GM21526 (cell line): ENCODE measurements around the gene SEMA7A.
A peak's percentile ranks its signal among the peaks of the same experiment; 100 is the strongest.

Experiments used
- ATAC-seq: cut with Tn5 transposase; IDR thresholded peaks from one replicate; pipeline ENCODE4 v1.9.1; 2021; ENCODE audit warnings: moderate library complexity; ENCODE audit not compliant: unreplicated experiment, low FRiP score

Gene SEMA7A

DNA sequence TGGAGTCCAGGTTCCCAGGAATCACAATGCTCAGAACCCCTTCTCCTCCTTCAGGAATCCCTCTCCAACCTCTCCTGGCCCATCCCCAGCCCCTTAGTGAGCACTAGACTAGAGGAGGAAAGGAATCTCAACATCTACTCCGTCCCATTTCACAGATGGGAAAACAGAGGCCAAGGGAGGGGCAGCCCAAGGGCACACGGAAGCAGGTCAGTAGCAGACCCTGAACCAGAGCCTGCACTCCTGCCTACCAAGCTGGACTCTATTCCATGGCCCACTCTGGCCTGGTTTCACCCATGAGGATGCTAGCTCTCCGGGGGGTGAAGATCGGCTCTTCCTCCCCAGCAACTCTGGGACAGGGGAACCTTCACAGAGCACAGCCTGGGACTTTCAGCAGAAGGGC is 14.3 kb downstream of the SEMA7A start:
- no peak for ATAC-seq

- no peak for ATAC-seq
These were observed 15.0 kb downstream of the SEMA7A start for GRCh38 chr15:74418575-74419338.

DNA sequence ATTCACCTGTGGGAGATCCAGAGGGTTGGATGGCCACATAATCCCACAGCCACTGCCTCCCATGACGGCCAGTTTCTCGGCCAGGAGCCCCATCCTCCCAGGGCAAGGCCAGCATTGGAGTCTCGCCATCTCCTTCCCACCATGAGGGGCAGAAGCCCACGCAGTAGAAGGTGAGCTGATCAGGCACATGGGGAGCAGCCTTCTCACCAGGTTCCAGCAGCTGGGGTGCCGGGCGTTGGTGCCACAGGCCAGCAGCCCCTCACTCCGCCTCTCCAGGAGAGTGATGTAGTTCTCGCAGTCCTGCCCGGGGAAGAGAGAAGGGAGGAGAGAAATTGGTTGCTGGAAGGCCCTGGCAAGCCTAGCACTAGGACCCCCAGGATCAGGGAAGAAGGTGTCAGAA is 16.1 kb downstream of the SEMA7A start:
- ATAC-seq: no peak

DNA sequence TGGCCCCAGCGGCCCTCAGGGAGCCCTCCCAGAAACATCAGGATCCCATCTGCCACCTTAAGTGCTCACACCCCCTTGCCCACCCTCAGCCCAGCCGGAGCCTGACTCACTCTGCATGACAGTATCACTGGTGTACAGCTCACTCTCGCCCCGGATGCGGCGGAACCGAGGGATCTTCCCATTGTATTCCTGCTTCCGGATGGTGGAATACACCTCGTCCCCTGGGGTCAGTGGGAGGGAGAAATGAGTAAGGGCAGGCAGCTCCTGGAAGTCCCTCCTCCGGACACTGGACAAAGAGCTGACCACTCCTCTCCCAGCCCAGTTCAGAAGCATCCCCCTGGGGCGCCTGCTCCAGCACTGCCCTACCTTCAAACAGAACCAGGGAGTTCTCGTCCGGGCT is 16.5 kb downstream of the SEMA7A start:
- ATAC-seq: no peak

- ATAC-seq: no peak
These were observed 17.5 kb downstream of the SEMA7A start for GRCh38 chr15:74415966-74416916.

- ATAC-seq: no peak
These were observed 19.0 kb downstream of the SEMA7A start for GRCh38 chr15:74414603-74415338.

- no peak for ATAC-seq
These were observed 19.6 kb downstream of the SEMA7A start for GRCh38 chr15:74414081-74414580.

- ATAC-seq: no peak
These were observed 20.2 kb downstream of the SEMA7A start for GRCh38 chr15:74413350-74414080.

DNA sequence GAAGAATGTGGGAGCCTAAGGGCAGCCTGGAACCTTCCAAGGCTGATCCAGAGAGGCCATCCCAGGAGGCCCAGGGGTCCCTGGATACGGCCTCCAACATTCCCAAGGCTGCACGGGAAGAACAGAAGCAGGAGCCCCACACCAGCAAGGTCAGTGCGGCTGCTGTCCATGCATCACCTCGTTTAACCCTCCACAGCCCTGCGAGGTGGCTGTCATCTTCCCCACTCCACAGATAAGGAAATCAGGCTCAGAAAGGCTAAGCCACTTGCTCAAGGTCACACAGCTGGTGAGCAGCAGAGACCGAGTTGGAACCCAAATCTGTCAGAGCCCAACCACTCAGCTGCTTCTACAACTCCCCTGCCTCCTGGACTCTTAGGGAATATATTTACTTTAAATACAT is 21.6 kb downstream of the SEMA7A start:
- no peak for ATAC-seq

- no peak for ATAC-seq
These were observed 22.1 kb downstream of the SEMA7A start for GRCh38 chr15:74411686-74412085.

DNA sequence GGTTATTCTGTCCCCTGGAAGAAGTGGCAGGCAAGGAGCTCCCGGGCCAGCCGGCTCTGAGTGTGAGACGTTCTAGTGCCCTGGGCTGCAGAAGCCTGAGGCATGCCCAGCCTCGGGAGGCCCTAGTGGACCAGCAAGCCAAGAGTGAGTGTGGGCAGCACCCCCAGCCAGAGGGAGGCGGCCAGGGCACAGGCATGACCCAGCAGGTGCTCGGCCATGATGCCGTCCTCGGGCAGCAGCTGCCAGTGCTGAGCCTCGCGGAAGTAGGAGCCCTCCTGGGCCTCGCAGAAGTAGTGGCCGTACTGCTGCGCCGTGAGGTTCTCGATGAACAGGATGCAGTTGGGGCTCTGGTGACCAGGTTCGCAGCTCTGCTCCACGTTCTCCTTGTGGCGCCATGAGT is 23.3 kb downstream of the SEMA7A start:
- no peak for ATAC-seq

DNA sequence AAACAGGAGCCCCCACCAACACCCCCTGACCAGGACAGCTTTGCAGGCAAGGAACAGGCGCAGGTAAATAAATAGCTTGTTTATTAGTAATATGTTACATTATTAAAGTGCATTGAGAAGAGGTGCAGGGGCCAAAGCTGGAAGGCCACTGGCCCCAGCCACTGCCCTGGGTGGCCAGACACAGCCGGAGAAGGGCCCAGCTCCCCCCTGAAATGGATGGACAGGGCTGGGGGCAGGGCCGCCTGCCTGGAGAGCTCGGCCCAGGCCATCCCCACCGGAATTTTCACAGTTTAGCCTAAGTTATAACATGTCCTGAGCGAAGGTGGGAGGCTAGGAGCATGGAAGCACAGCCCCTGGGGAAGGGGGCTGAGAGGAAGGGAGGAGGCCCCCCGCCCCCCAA is 24.5 kb downstream of the SEMA7A start:
- ATAC-seq: no peak

- ATAC-seq: no peak
These were observed 24.9 kb downstream of the SEMA7A start for GRCh38 chr15:74408815-74409214.

DNA sequence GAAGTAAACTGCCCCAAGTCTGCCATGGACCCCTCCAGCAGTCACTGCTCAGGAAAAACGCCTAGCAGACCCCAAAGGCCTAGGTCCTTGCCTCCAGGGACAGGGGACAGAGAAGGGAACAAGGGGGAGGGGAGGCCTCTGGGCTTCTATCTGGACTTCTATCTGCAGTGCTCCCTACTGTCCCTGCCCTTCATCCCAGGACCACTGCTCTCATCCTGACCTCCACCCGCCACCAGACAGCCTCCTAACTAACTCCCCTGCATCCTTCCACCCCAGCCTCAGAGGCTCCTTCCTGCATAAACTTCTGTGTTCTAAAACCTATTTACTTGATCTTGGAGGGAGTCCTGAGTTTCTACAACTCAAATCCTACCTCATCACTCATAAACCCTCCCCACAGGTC is 25.4 kb downstream of the SEMA7A start:
- ATAC-seq: no peak

GRCh38 chr15:74406992-74407705 is 26.6 kb downstream of the SEMA7A start:
- no peak for ATAC-seq

DNA sequence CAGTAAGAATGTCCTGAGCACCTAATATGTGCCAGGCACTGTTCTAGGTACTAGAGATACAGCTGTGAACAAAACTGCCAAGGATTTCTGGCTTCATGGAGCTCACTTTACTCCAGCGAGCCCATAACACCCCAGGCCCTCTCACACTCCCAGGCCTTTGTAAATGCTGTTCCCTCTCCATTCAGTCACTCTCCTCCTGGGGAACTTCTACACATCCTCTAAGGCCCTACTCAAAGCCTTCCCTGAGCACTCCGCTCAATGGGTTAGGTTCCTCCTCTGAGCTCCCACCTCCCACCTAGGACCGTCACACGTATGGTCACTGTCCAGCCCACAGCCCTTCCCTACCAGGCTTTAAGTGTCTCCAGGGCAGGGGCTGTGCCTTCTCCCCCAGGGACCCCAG is 27.2 kb downstream of the SEMA7A start:
- ATAC-seq: no peak

GRCh38 chr15:74405823-74406222 is 27.9 kb downstream of the SEMA7A start:
- no peak for ATAC-seq

DNA sequence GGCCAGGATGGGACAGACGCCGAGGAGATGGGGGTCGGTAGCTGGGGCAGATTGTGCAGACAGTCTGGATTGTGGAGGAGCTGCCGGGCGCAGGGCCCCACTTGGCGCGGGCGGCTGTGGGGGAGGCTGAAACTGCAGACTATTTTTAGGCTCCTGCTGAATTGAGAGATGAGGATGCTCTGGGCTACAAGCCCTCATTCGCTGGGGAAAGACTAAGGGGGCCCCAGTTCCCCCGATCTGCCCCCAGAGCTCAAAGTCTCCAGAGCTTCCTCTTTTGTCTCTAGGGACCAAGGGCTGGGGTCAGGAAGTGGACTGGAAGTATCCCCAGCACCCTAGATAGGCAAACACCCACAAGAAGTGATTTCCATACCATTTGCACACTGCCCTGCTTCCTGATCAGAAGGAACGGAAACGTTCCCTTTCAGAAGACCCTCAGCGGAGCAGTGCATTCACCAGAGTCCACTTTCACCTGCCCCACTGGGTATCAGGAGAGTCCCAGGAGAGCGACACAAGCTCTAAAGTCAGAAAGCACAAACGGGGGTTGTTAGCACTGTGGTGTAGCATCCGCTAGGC is 29.7 kb downstream of the SEMA7A start:
- peak; percentile 25 for ATAC-seq

GRCh38 chr15:74403588-74403919 is 30.2 kb downstream of the SEMA7A start:
- ATAC-seq: no peak
